ENCODE measurements around the gene ATP11A. TPM values are rescaled to one million over a fixed set of nuclear protein-coding genes. Genes with fewer than 3 reads are reported as not detected.

Gene ATP11A
- total RNA-seq, 1 experiment from 2014 or later = 8.7 TPM

DNA sequence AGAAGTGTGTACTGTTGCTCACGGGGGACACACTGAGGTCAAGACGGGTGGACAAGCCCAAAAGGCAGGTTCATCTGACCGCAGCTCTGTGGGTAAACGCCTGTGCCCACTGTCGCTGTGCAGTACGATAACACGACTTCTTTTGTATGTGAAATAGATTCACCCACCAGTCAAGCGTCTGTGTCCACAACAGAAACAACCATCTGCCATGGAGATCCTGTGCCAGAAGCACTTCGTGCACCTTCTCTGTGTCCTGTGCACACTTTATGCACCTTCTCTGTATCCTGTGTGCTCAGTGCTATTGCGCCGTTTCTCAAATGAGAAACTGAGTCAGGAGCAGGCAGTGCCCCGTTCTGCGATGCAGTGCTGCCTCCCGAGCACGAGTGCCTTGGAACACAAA, 138.9 kb downstream of the ATP11A start:
- ChIA-PET CTCF (no interaction called here), POLR2A (ENCODE audit: unreplicated experiment) (no interaction called here)
- Histone ChIP-seq H4K20me1 (ENCODE audit: low read length) (no peaks in the 10 kb centered on the region), H3K9me3 (ENCODE audit: low read length) (no peaks in the 10 kb centered on the region), H2AFZ (ENCODE audit: low read length) (no peak overlapping the region), H3K27me3 (ENCODE audit: low read length) (no peaks in the 10 kb centered on the region), H3K4me3 (ENCODE audit: low read length) (no peak overlapping the region), H3K27ac (ENCODE audit: low read length) (no peak overlapping the region), H3K9me2 (replicated peaks; ENCODE audit: low read length) (no peaks in the 10 kb centered on the region), H3K4me2 (ENCODE audit: low read length) (no peak overlapping the region), H3K36me3 (ENCODE audit: low read depth, low read length) (no peaks in the 10 kb centered on the region), H3K79me2 (ENCODE audit: low read length) (no peaks in the 10 kb centered on the region), H3K4me1 (ENCODE audit: insufficient read depth, low read length) (no peaks in the 10 kb centered on the region), H3F3A (ENCODE audit: low read length, unreplicated experiment) (no peaks in the 10 kb centered on the region), H3K9ac (ENCODE audit: low read length) (no peak overlapping the region)
- TF ChIP-seq EZH2phosphoT487 (IDR thresholded peaks at IDR 0.05; ENCODE audit: borderline replicate concordance, low read length) (no peak), EZH2 (IDR thresholded peaks at IDR 0.05; ENCODE audit: low read length, unreplicated experiment) (no peak)
- TF ChIP-seq, protein P1, sequence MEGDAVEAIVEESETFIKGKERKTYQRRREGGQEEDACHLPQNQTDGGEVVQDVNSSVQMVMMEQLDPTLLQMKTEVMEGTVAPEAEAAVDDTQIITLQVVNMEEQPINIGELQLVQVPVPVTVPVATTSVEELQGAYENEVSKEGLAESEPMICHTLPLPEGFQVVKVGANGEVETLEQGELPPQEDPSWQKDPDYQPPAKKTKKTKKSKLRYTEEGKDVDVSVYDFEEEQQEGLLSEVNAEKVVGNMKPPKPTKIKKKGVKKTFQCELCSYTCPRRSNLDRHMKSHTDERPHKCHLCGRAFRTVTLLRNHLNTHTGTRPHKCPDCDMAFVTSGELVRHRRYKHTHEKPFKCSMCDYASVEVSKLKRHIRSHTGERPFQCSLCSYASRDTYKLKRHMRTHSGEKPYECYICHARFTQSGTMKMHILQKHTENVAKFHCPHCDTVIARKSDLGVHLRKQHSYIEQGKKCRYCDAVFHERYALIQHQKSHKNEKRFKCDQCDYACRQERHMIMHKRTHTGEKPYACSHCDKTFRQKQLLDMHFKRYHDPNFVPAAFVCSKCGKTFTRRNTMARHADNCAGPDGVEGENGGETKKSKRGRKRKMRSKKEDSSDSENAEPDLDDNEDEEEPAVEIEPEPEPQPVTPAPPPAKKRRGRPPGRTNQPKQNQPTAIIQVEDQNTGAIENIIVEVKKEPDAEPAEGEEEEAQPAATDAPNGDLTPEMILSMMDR (conservative IDR thresholded peaks at IDR 0.05; ENCODE audit: low read depth, low read length) = no peak
- intact Hi-C loops (cut with micrococcal nuclease) = no loop called here
- no TSS peak for BruUV-seq (replicated peaks)
- no peak for ATAC-seq
- no peak for DNase-seq

DNA sequence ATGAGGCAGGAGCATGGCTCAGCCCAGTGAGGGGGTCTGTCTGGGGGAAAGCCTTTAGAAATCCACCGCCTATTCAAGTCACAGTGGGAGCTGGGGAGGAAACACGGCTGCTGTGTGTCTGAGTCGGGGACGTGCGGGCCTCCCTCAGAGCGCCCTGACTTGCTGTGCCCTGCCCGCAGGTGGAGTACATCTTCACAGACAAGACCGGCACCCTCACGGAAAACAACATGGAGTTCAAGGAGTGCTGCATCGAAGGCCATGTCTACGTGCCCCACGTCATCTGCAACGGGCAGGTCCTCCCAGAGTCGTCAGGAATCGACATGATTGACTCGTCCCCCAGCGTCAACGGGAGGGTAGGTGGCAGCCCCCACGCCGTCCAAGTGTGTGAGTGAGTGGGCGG, 141.4 kb downstream of the ATP11A start:
- Histone ChIP-seq H2AFZ (ENCODE audit: low read length) (no peak overlapping the region), H3K27me3 (ENCODE audit: low read length) (no peaks in the 10 kb centered on the region), H3K4me1 (ENCODE audit: insufficient read depth, low read length) (no peaks in the 10 kb centered on the region), H3K4me3 (ENCODE audit: low read length) (no peak overlapping the region), H3K79me2 (ENCODE audit: low read length) (no peaks in the 10 kb centered on the region), H3K9me2 (replicated peaks; ENCODE audit: low read length) (no peaks in the 10 kb centered on the region), H3K27ac (ENCODE audit: low read length) (no peak overlapping the region), H4K20me1 (ENCODE audit: low read length) (no peaks in the 10 kb centered on the region), H3K9ac (ENCODE audit: low read length) (no peak overlapping the region), H3F3A (ENCODE audit: low read length, unreplicated experiment) (no peaks in the 10 kb centered on the region), H3K36me3 (ENCODE audit: low read depth, low read length) (no peaks in the 10 kb centered on the region), H3K4me2 (ENCODE audit: low read length) (no peak overlapping the region), H3K9me3 (ENCODE audit: low read length) (no peaks in the 10 kb centered on the region)
- ATAC-seq = no peak
- no peak for DNase-seq
- POLR2A ChIA-PET (ENCODE audit: unreplicated experiment) = no interaction called here
- no TSS peak for BruUV-seq (replicated peaks)
- intact Hi-C loops (cut with micrococcal nuclease) = no loop called here
- TF ChIP-seq, protein P1 (conservative IDR thresholded peaks at IDR 0.05; ENCODE audit: low read depth, low read length) = no peak
- no peak for TF ChIP-seq EZH2 (IDR thresholded peaks at IDR 0.05; ENCODE audit: low read length, unreplicated experiment)
- TF ChIP-seq EZH2phosphoT487 (IDR thresholded peaks at IDR 0.05; ENCODE audit: borderline replicate concordance, low read length) = no peak
- CTCF ChIA-PET = no interaction called here

DNA sequence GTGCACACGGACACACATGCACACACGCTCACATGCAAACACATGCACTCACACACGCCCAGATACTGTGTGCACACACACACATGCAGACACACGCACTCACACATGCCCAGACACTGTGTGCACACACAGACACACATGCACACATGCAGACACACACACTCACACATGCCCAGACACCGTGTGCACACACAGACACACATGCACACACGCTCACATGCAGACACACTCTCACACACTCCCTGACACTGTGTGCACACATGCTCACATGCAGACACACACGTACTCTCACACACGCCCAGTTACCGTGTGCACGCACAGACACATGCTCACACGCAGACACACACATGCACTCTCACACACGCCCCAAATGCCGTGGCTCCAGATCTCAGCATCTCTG, 142.0 kb downstream of the ATP11A start:
- H3K4me1 ChIP-seq (ENCODE audit: insufficient read depth, low read length) = no peaks in the 10 kb centered on the region
- no peak overlapping the region for H3K9ac ChIP-seq (ENCODE audit: low read length)
- ATAC-seq (no peak), DNase-seq (no peak)
- no peaks in the 10 kb centered on the region for H4K20me1 ChIP-seq (ENCODE audit: low read length)
- TF ChIP-seq, protein P1 (conservative IDR thresholded peaks at IDR 0.05; ENCODE audit: low read depth, low read length) = no peak
- TF ChIP-seq EZH2phosphoT487 (IDR thresholded peaks at IDR 0.05; ENCODE audit: borderline replicate concordance, low read length) = no peak
- ChIA-PET CTCF (no interaction called here), POLR2A (ENCODE audit: unreplicated experiment) (no interaction called here)
- no peaks in the 10 kb centered on the region for H3K9me2 ChIP-seq (replicated peaks; ENCODE audit: low read length)
- H3K79me2 ChIP-seq (ENCODE audit: low read length) = no peaks in the 10 kb centered on the region
- no peak overlapping the region for H3K4me2 ChIP-seq (ENCODE audit: low read length)
- H3K36me3 ChIP-seq (ENCODE audit: low read depth, low read length) = no peaks in the 10 kb centered on the region
- no peaks in the 10 kb centered on the region for H3F3A ChIP-seq (ENCODE audit: low read length, unreplicated experiment)
- no TSS peak for BruUV-seq (replicated peaks)
- H3K4me3 ChIP-seq (ENCODE audit: low read length) = no peak overlapping the region
- H3K27me3 ChIP-seq (ENCODE audit: low read length) = no peaks in the 10 kb centered on the region
- H3K9me3 ChIP-seq (ENCODE audit: low read length) = no peaks in the 10 kb centered on the region
- no peak overlapping the region for H2AFZ ChIP-seq (ENCODE audit: low read length)
- intact Hi-C loops (cut with micrococcal nuclease) = no loop called here
- no peak overlapping the region for H3K27ac ChIP-seq (ENCODE audit: low read length)
